A549 (cell line): Measurements from ENCODE around the gene SIRT7. TPM values are rescaled to one million over a fixed set of nuclear protein-coding genes. Genes with fewer than 3 reads are reported as not detected.

Experiments
- ATAC-seq, 2 experiments: fragments of 200-7000 bp in 1 of 2; fragments of >200 bp in 1 of 2; cut with Nextera tagmentation in 1 of 2; cut with Tn5 transposase in 1 of 2; 3 replicates each; pipeline versions ENCODE4 v1.8.0 to v1.9.1; 2018 to 2020; ENCODE audit warnings: mild to moderate bottlenecking in 1 of 2, moderate library complexity in 1 of 2
- CTCF ChIA-PET: fragments of 300-600 bp; sonication (Branson Sonifier 250); formaldehyde crosslinking; extraction: SDS; loops from one replicate; lab custom pipeline; 2021; ENCODE audit warnings: antibody characterized with exemption, inconsistent platforms; lab: Yijun Ruan, JAX
- POLR2A ChIA-PET: fragments of 350-600 bp; formaldehyde crosslinking; extraction: SDS; loops from one replicate; lab custom pipeline; 2021; ENCODE audit warnings: antibody characterized with exemption, inconsistent platforms; lab: Yijun Ruan, JAX
- DNase-seq, 2 experiments: peaks; one replicate each; pipeline versions ENCODE4 v3.0.0 to v3.0.0-alpha.2; 2011 to 2016; ENCODE audit warnings: low read depth in 1 of 2, low spot score in 1 of 2
- FAIRE-seq: peaks from 2 replicates; lab custom pipeline; 2011; peaks lifted over from hg19 to GRCh38; lab: Jason Lieb, UNC
- H3K27ac ChIP-seq, 2 experiments: fragments of >200 bp; sonication (Bioruptor Twin); formaldehyde crosslinking; 3 replicates each; pipeline ENCODE4 v1.5.1; 2016 to 2017
- H3K4me1 ChIP-seq: fragments of >200 bp; sonication (Bioruptor Twin); formaldehyde crosslinking; 3 replicates; pipeline ENCODE4 v1.6.1; 2016
- H3K4me2 ChIP-seq: fragments of >200 bp; sonication (Bioruptor Twin); formaldehyde crosslinking; 3 replicates; pipeline ENCODE4 v1.6.1; 2016
- H3K4me3 ChIP-seq: fragments of >200 bp; sonication (Bioruptor Twin); formaldehyde crosslinking; 3 replicates; pipeline ENCODE4 v1.5.1; 2016
- H3K9me3 ChIP-seq: fragments of >200 bp; sonication (Bioruptor Twin); formaldehyde crosslinking; 3 replicates; pipeline ENCODE4 v1.6.1; 2016
- CEBPB ChIP-seq, 2 experiments: fragments of >200 bp in 1 of 2; sonication (Bioruptor Twin) in 1 of 2; formaldehyde crosslinking in 1 of 2; IDR thresholded peaks; 2 replicates each; pipeline ENCODE4 v1.6.1; 2012 to 2016
- EP300 ChIP-seq, 2 experiments: fragments of >200 bp; sonication (Bioruptor Twin); formaldehyde crosslinking; IDR thresholded peaks; 2 replicates in 1 of 2; 3 replicates in 1 of 2; pipeline ENCODE4 v1.6.1; 2016 to 2017
- GATA3 ChIP-seq: IDR thresholded peaks from 2 replicates; pipeline ENCODE4 v1.6.1; 2012; ENCODE audit warnings: borderline replicate concordance
- JUNB ChIP-seq: fragments of >200 bp; sonication (Bioruptor Twin); formaldehyde crosslinking; IDR thresholded peaks from 2 replicates; pipeline ENCODE4 v1.6.1; 2016
- KDM1A ChIP-seq: fragments of 200-600 bp; sonication (generic); IDR thresholded peaks from 2 replicates; pipeline ENCODE4 v1.6.1; 2016; ENCODE audit warnings: low read depth, mild to moderate bottlenecking
- KDM5A ChIP-seq: fragments of 200-600 bp; sonication (generic); IDR thresholded peaks from 2 replicates; pipeline ENCODE4 v1.6.1; 2016; ENCODE audit warnings: antibody characterized with exemption, mild to moderate bottlenecking
- NPAS2 ChIP-seq: fragments of 250-450 bp; sonication (Bioruptor Pico); IDR thresholded peaks from 2 replicates; pipeline ENCODE4 v1.8.0; 2022; ENCODE audit warnings: mild to moderate bottlenecking, moderate library complexity, borderline replicate concordance
- PHF8 ChIP-seq: fragments of 200-600 bp; sonication (generic); IDR thresholded peaks from 2 replicates; pipeline ENCODE4 v1.6.1; 2016; ENCODE audit warnings: low read depth, mild to moderate bottlenecking, antibody characterized with exemption, moderate library complexity, borderline replicate concordance
- POLR2A ChIP-seq: IDR thresholded peaks from 2 replicates; pipeline ENCODE4 v1.6.1; 2012; ENCODE audit warnings: mild to moderate bottlenecking, low read length
- POLR2AphosphoS2 ChIP-seq: conservative IDR thresholded peaks from 2 replicates; pipeline ENCODE4 v1.6.1; 2012; ENCODE audit warnings: low read length, improper control_type of control experiment, inconsistent platforms
- RAD21 ChIP-seq, 2 experiments: fragments of >200 bp in 1 of 2; sonication (Bioruptor Twin) in 1 of 2; formaldehyde crosslinking in 1 of 2; IDR thresholded peaks in 1 of 2; conservative IDR thresholded peaks in 1 of 2; 2 replicates in 1 of 2; 3 replicates in 1 of 2; pipeline ENCODE4 v1.6.1; 2012 to 2018; ENCODE audit warnings: inconsistent platforms in 1 of 2
- RARB ChIP-seq: fragments of 250-450 bp; sonication (Bioruptor Pico); IDR thresholded peaks from 2 replicates; pipeline ENCODE4 v1.8.0; 2021; ENCODE audit warnings: mild to moderate bottlenecking, moderate library complexity
- SMC3 ChIP-seq: fragments of >200 bp; sonication (Bioruptor Twin); formaldehyde crosslinking; IDR thresholded peaks from 3 replicates; pipeline ENCODE4 v1.6.1; 2018; ENCODE audit warnings: inconsistent platforms
- SREBF2 ChIP-seq: fragments of 450-650 bp; IDR thresholded peaks from 2 replicates; pipeline ENCODE4 v1.6.1; 2014; ENCODE audit warnings: mild to moderate bottlenecking, moderate library complexity
- TP53 ChIP-seq: fragments of 250-450 bp; sonication (Bioruptor Pico); IDR thresholded peaks from 2 replicates; pipeline ENCODE4 v1.5.0; 2021; ENCODE audit warnings: mild to moderate bottlenecking, moderate library complexity
- ZFP36 ChIP-seq: fragments of 450-650 bp; IDR thresholded peaks from 2 replicates; pipeline ENCODE4 v1.6.1; 2014; ENCODE audit warnings: borderline replicate concordance; ENCODE audit not compliant: partially characterized antibody
- ZSCAN20 ChIP-seq: fragments of 250-450 bp; sonication (Bioruptor Pico); IDR thresholded peaks from 2 replicates; pipeline ENCODE4 v1.8.0; 2022; ENCODE audit warnings: mild to moderate bottlenecking, moderate library complexity
- WGBS: methylation state at CpG from one replicate; pipeline ENCODE4 v1.1.6; 2017; ENCODE audit errors: missing lambda C conversion rate; 5-methylcytosine and 5-hydroxymethylcytosine counted together
- polyA plus RNA-seq, 4 experiments: library from polyadenylated mRNA; depleted of rRNA in 3 of 4; stranded (reverse); fragments of >200 nt; fragmentation: RNase III in 1 of 4; extraction: RNeasy Plus Mini Kit Qiagen cat#74134 plus additional on column Dnase treatment in 1 of 4; gene quantifications; 2 replicates in 3 of 4; 3 replicates in 1 of 4; pipeline ENCODE4 v1.2.3, GENCODE V29; 2011 to 2017
- TF ChIP-seq, protein P1 (sequence below): IDR thresholded peaks from 2 replicates; pipeline ENCODE4 v1.6.1; 2012
- TF ChIP-seq, protein P2 (sequence below): fragments of 250-450 bp; sonication (Bioruptor Pico); IDR thresholded peaks from 2 replicates; pipeline ENCODE4 v1.5.0; 2021; ENCODE audit warnings: mild to moderate bottlenecking, moderate library complexity, borderline replicate concordance
- TF ChIP-seq, protein P3 (sequence below): fragments of >200 bp; sonication (Bioruptor Twin); formaldehyde crosslinking; IDR thresholded peaks from 3 replicates; pipeline ENCODE4 v1.5.1; 2016
- TF ChIP-seq, protein P4 (sequence below): IDR thresholded peaks from 2 replicates; pipeline ENCODE4 v1.6.1; 2012

SIRT7 gene
- polyA plus RNA-seq, 2 of the 4 experiments (the other 2 are of a cell fraction), result 9.8 to 35.2 TPM

GRCh38 chr17:81863833-81864768, 53.9 kb downstream of the SIRT7 start:
- ATAC-seq (no peak), FAIRE-seq (no peak), DNase-seq (peak in 1 of 2 experiments; percentile 58)
- Histone ChIP-seq H3K4me1 (peaks cover 54% of the 10 kb centered on the region), H3K4me3 (no peak overlapping the region), H3K4me2 (no peak overlapping the region), H3K9me3 (no peaks in the 10 kb centered on the region), H3K27ac (no peak overlapping the region)
- TF ChIP-seq, protein P1, sequence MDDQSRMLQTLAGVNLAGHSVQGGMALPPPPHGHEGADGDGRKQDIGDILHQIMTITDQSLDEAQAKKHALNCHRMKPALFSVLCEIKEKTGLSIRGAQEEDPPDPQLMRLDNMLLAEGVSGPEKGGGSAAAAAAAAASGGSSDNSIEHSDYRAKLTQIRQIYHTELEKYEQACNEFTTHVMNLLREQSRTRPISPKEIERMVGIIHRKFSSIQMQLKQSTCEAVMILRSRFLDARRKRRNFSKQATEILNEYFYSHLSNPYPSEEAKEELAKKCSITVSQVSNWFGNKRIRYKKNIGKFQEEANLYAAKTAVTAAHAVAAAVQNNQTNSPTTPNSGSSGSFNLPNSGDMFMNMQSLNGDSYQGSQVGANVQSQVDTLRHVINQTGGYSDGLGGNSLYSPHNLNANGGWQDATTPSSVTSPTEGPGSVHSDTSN, result no peak
- TF ChIP-seq ZSCAN20 (CRISPR knock-in tag), result no peak
- TF ChIP-seq, protein P2, sequence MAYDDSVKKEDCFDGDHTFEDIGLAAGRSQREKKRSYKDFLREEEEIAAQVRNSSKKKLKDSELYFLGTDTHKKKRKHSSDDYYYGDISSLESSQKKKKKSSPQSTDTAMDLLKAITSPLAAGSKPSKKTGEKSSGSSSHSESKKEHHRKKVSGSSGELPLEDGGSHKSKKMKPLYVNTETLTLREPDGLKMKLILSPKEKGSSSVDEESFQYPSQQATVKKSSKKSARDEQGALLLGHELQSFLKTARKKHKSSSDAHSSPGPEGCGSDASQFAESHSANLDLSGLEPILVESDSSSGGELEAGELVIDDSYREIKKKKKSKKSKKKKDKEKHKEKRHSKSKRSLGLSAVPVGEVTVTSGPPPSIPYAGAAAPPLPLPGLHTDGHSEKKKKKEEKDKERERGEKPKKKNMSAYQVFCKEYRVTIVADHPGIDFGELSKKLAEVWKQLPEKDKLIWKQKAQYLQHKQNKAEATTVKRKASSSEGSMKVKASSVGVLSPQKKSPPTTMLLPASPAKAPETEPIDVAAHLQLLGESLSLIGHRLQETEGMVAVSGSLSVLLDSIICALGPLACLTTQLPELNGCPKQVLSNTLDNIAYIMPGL (CRISPR knock-in tag), result no peak
- TF ChIP-seq ZFP36, result no peak
- TF ChIP-seq CEBPB (IDR thresholded peaks at IDR 0.05), result no peak
- TF ChIP-seq, protein P3, sequence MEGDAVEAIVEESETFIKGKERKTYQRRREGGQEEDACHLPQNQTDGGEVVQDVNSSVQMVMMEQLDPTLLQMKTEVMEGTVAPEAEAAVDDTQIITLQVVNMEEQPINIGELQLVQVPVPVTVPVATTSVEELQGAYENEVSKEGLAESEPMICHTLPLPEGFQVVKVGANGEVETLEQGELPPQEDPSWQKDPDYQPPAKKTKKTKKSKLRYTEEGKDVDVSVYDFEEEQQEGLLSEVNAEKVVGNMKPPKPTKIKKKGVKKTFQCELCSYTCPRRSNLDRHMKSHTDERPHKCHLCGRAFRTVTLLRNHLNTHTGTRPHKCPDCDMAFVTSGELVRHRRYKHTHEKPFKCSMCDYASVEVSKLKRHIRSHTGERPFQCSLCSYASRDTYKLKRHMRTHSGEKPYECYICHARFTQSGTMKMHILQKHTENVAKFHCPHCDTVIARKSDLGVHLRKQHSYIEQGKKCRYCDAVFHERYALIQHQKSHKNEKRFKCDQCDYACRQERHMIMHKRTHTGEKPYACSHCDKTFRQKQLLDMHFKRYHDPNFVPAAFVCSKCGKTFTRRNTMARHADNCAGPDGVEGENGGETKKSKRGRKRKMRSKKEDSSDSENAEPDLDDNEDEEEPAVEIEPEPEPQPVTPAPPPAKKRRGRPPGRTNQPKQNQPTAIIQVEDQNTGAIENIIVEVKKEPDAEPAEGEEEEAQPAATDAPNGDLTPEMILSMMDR, result peak; percentile 15; the same call in 2 of the 3 replicates
- TF ChIP-seq, protein P4, sequence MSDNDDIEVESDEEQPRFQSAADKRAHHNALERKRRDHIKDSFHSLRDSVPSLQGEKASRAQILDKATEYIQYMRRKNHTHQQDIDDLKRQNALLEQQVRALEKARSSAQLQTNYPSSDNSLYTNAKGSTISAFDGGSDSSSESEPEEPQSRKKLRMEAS, result peak; percentile 19; the same call in 1 of the 2 replicates
- TF ChIP-seq RAD21 (conservative IDR thresholded peaks at IDR 0.05 in 1 of 2, IDR thresholded peaks at IDR 0.05 in 1 of 2), result peak in 1 of 2 experiments; percentile 27; a peak in 2 of 5 replicates
- TF ChIP-seq JUNB, result no peak
- no peak for TF ChIP-seq PHF8
- no peak for TF ChIP-seq GATA3
- no peak for TF ChIP-seq SMC3
- no peak; the same call in 1 of the 2 replicates for TF ChIP-seq POLR2A
- no peak for TF ChIP-seq KDM1A
- TF ChIP-seq NPAS2 (CRISPR knock-in tag), result no peak
- 72% methylated on average over 9 of the region's 9 CpGs for WGBS
- POLR2A ChIA-PET, result no interaction called here
- CTCF ChIA-PET, result interaction anchor here (0.9 to 2.4 kb wide), 3 partner anchors 9 to 129 kb away, joined by 3 to 7 read pairs (median 3); no protein-coding TSS in a partner anchor

- ChIA-PET POLR2A (no interaction called here), CTCF (interaction anchor here (0.9 to 2.4 kb wide), 5 partner anchors 8 to 139 kb away, joined by 3 to 7 read pairs (median 3); no protein-coding TSS in a partner anchor)
- WGBS, result 68% methylated on average over 6 of the region's 6 CpGs
- Histone ChIP-seq H3K4me3 (no peak overlapping the region), H3K9me3 (no peaks in the 10 kb centered on the region), H3K27ac (no peak overlapping the region), H3K4me2 (peak overlapping the region; percentile 89), H3K4me1 (peaks cover 54% of the 10 kb centered on the region)
- FAIRE-seq (no peak), DNase-seq (no peak), ATAC-seq (no peak)
- TF ChIP-seq SREBF2 (no peak), POLR2AphosphoS2 (no peak), EP300 (IDR thresholded peaks at IDR 0.05) (no peak), RARB (no peak), KDM5A (no peak), TP53 (CRISPR knock-in tag) (no peak)
Observed at GRCh38 chr17:81863123-81863675, 54.8 kb downstream of the SIRT7 start.

Other genes with a start within 250 kb of the SIRT7 start
- 43.8 and 45.2 TPM in 2 replicates for gene ARL16, start 234.4 kb downstream of the SIRT7 start, polyA plus RNA-seq (2011; rRNA removed)
- gene ARL16, start 234.4 kb downstream of the SIRT7 start, polyA plus RNA-seq (2017; fragmentation: RNase III; extraction: RNeasy Plus Mini Kit Qiagen cat#74134 plus additional on column Dnase treatment), result 52.8 to 55.8 TPM (median 53.6 TPM) in 3 replicates
- 75.7 and 85.9 TPM in 2 replicates for gene HGS, start 234.2 kb downstream of the SIRT7 start, polyA plus RNA-seq (2011; rRNA removed)
- 127 to 130 TPM (median 129 TPM) in 3 replicates for gene HGS, start 234.2 kb downstream of the SIRT7 start, polyA plus RNA-seq (2017; fragmentation: RNase III; extraction: RNeasy Plus Mini Kit Qiagen cat#74134 plus additional on column Dnase treatment)
- 152 and 161 TPM in 2 replicates for gene MRPL12, start 214.8 kb downstream of the SIRT7 start, polyA plus RNA-seq (2011; rRNA removed)
- 197 to 233 TPM (median 215 TPM) in 3 replicates for gene MRPL12, start 214.8 kb downstream of the SIRT7 start, polyA plus RNA-seq (2017; fragmentation: RNase III; extraction: RNeasy Plus Mini Kit Qiagen cat#74134 plus additional on column Dnase treatment)
- gene SLC25A10, start 205.9 kb downstream of the SIRT7 start, polyA plus RNA-seq (2011; rRNA removed), result 20.0 and 25.8 TPM in 2 replicates
- gene SLC25A10, start 205.9 kb downstream of the SIRT7 start, polyA plus RNA-seq (2017; fragmentation: RNase III; extraction: RNeasy Plus Mini Kit Qiagen cat#74134 plus additional on column Dnase treatment), result 43.4 to 47.1 TPM (median 47.0 TPM) in 3 replicates
- gene GCGR, start 114.0 kb downstream of the SIRT7 start, polyA plus RNA-seq (2011; rRNA removed), result 0.05 and 0.19 TPM in 2 replicates
- 0.37 to 0.46 TPM (median 0.45 TPM) in 3 replicates for gene GCGR, start 114.0 kb downstream of the SIRT7 start, polyA plus RNA-seq (2017; fragmentation: RNase III; extraction: RNeasy Plus Mini Kit Qiagen cat#74134 plus additional on column Dnase treatment)
- gene MCRIP1, start 84.9 kb downstream of the SIRT7 start, polyA plus RNA-seq (2011; rRNA removed), result 30.9 and 32.0 TPM in 2 replicates
- gene MCRIP1, start 84.9 kb downstream of the SIRT7 start, polyA plus RNA-seq (2017; fragmentation: RNase III; extraction: RNeasy Plus Mini Kit Qiagen cat#74134 plus additional on column Dnase treatment), result 43.9 to 51.0 TPM (median 45.1 TPM) in 3 replicates
- gene PPP1R27, start 83.1 kb downstream of the SIRT7 start, polyA plus RNA-seq (2011; rRNA removed), result not detected in 2 replicates
- 0.09 TPM in 1 of 3 replicates, not detected in the others for gene PPP1R27, start 83.1 kb downstream of the SIRT7 start, polyA plus RNA-seq (2017; fragmentation: RNase III; extraction: RNeasy Plus Mini Kit Qiagen cat#74134 plus additional on column Dnase treatment)
- 102 and 285 TPM in 2 replicates for gene P4HB, start 57.6 kb downstream of the SIRT7 start, polyA plus RNA-seq (2011; rRNA removed)
- 606 to 622 TPM (median 607 TPM) in 3 replicates for gene P4HB, start 57.6 kb downstream of the SIRT7 start, polyA plus RNA-seq (2017; fragmentation: RNase III; extraction: RNeasy Plus Mini Kit Qiagen cat#74134 plus additional on column Dnase treatment)
- gene ARHGDIA, start 46.8 kb downstream of the SIRT7 start, polyA plus RNA-seq (2011; rRNA removed), result 44.3 and 64.0 TPM in 2 replicates
- 497 to 567 TPM (median 503 TPM) in 3 replicates for gene ARHGDIA, start 46.8 kb downstream of the SIRT7 start, polyA plus RNA-seq (2017; fragmentation: RNase III; extraction: RNeasy Plus Mini Kit Qiagen cat#74134 plus additional on column Dnase treatment)
- gene ALYREF, start 26.6 kb downstream of the SIRT7 start, polyA plus RNA-seq (2011; rRNA removed), result 125 and 130 TPM in 2 replicates
- gene ALYREF, start 26.6 kb downstream of the SIRT7 start, polyA plus RNA-seq (2017; fragmentation: RNase III; extraction: RNeasy Plus Mini Kit Qiagen cat#74134 plus additional on column Dnase treatment), result 135 to 164 TPM (median 141 TPM) in 3 replicates
- gene ANAPC11, start 26.5 kb downstream of the SIRT7 start, polyA plus RNA-seq (2011; rRNA removed), result 351 and 428 TPM in 2 replicates
- 352 to 382 TPM (median 377 TPM) in 3 replicates for gene ANAPC11, start 26.5 kb downstream of the SIRT7 start, polyA plus RNA-seq (2017; fragmentation: RNase III; extraction: RNeasy Plus Mini Kit Qiagen cat#74134 plus additional on column Dnase treatment)
- gene NPB, start 15.9 kb downstream of the SIRT7 start, polyA plus RNA-seq (2011; rRNA removed), result 0.34 and 0.41 TPM in 2 replicates
- 0.29 to 0.45 TPM (median 0.38 TPM) in 3 replicates for gene NPB, start 15.9 kb downstream of the SIRT7 start, polyA plus RNA-seq (2017; fragmentation: RNase III; extraction: RNeasy Plus Mini Kit Qiagen cat#74134 plus additional on column Dnase treatment)
- 7.1 and 7.7 TPM in 2 replicates for gene PCYT2, start 6.8 kb downstream of the SIRT7 start, polyA plus RNA-seq (2011; rRNA removed)
- 14.8 to 17.0 TPM (median 16.3 TPM) in 3 replicates for gene PCYT2, start 6.8 kb downstream of the SIRT7 start, polyA plus RNA-seq (2017; fragmentation: RNase III; extraction: RNeasy Plus Mini Kit Qiagen cat#74134 plus additional on column Dnase treatment)
- gene MAFG, start 9.6 kb upstream of the SIRT7 start, polyA plus RNA-seq (2011; rRNA removed), result 41.6 and 47.9 TPM in 2 replicates
- gene MAFG, start 9.6 kb upstream of the SIRT7 start, polyA plus RNA-seq (2017; fragmentation: RNase III; extraction: RNeasy Plus Mini Kit Qiagen cat#74134 plus additional on column Dnase treatment), result 49.8 to 57.9 TPM (median 52.4 TPM) in 3 replicates
- gene PYCR1, start 19.1 kb upstream of the SIRT7 start, polyA plus RNA-seq (2011; rRNA removed), result 77.1 and 81.4 TPM in 2 replicates
- gene PYCR1, start 19.1 kb upstream of the SIRT7 start, polyA plus RNA-seq (2017; fragmentation: RNase III; extraction: RNeasy Plus Mini Kit Qiagen cat#74134 plus additional on column Dnase treatment), result 81.4 to 93.3 TPM (median 87.2 TPM) in 3 replicates
- gene MYADML2, start 29.1 kb upstream of the SIRT7 start, polyA plus RNA-seq (2011; rRNA removed), result not detected in 2 replicates
- gene MYADML2, start 29.1 kb upstream of the SIRT7 start, polyA plus RNA-seq (2017; fragmentation: RNase III; extraction: RNeasy Plus Mini Kit Qiagen cat#74134 plus additional on column Dnase treatment), result not detected in 3 replicates
- gene NOTUM, start 43.0 kb upstream of the SIRT7 start, polyA plus RNA-seq (2011; rRNA removed), result 0.06 and 0.08 TPM in 2 replicates
- gene NOTUM, start 43.0 kb upstream of the SIRT7 start, polyA plus RNA-seq (2017; fragmentation: RNase III; extraction: RNeasy Plus Mini Kit Qiagen cat#74134 plus additional on column Dnase treatment), result 0.45 to 0.92 TPM (median 0.91 TPM) in 3 replicates
- gene ASPSCR1, start 59.5 kb upstream of the SIRT7 start, polyA plus RNA-seq (2011; rRNA removed), result 10.3 and 12.3 TPM in 2 replicates
- 24.5 to 29.4 TPM (median 25.7 TPM) in 3 replicates for gene ASPSCR1, start 59.5 kb upstream of the SIRT7 start, polyA plus RNA-seq (2017; fragmentation: RNase III; extraction: RNeasy Plus Mini Kit Qiagen cat#74134 plus additional on column Dnase treatment)
- gene CENPX, start 104.7 kb upstream of the SIRT7 start, polyA plus RNA-seq (2011; rRNA removed), result 79.4 and 80.5 TPM in 2 replicates
- gene CENPX, start 104.7 kb upstream of the SIRT7 start, polyA plus RNA-seq (2017; fragmentation: RNase III; extraction: RNeasy Plus Mini Kit Qiagen cat#74134 plus additional on column Dnase treatment), result 208 to 231 TPM (median 222 TPM) in 3 replicates
- 6.0 and 6.4 TPM in 2 replicates for gene LRRC45, start 105.1 kb upstream of the SIRT7 start, polyA plus RNA-seq (2011; rRNA removed)
- gene LRRC45, start 105.1 kb upstream of the SIRT7 start, polyA plus RNA-seq (2017; fragmentation: RNase III; extraction: RNeasy Plus Mini Kit Qiagen cat#74134 plus additional on column Dnase treatment), result 19.1 to 24.5 TPM (median 21.6 TPM) in 3 replicates
- gene RAC3, start 113.5 kb upstream of the SIRT7 start, polyA plus RNA-seq (2011; rRNA removed), result 9.9 and 11.9 TPM in 2 replicates
- 19.9 to 21.0 TPM (median 20.4 TPM) in 3 replicates for gene RAC3, start 113.5 kb upstream of the SIRT7 start, polyA plus RNA-seq (2017; fragmentation: RNase III; extraction: RNeasy Plus Mini Kit Qiagen cat#74134 plus additional on column Dnase treatment)
- 39.3 and 48.3 TPM in 2 replicates for gene DCXR, start 119.5 kb upstream of the SIRT7 start, polyA plus RNA-seq (2011; rRNA removed)
- 62.0 to 70.7 TPM (median 69.6 TPM) in 3 replicates for gene DCXR, start 119.5 kb upstream of the SIRT7 start, polyA plus RNA-seq (2017; fragmentation: RNase III; extraction: RNeasy Plus Mini Kit Qiagen cat#74134 plus additional on column Dnase treatment)
- 8.4 and 8.9 TPM in 2 replicates for gene RFNG, start 133.6 kb upstream of the SIRT7 start, polyA plus RNA-seq (2011; rRNA removed)
- 21.3 to 31.5 TPM (median 25.7 TPM) in 3 replicates for gene RFNG, start 133.6 kb upstream of the SIRT7 start, polyA plus RNA-seq (2017; fragmentation: RNase III; extraction: RNeasy Plus Mini Kit Qiagen cat#74134 plus additional on column Dnase treatment)
- 89.4 and 93.8 TPM in 2 replicates for gene GPS1, start 133.7 kb upstream of the SIRT7 start, polyA plus RNA-seq (2011; rRNA removed)
- gene GPS1, start 133.7 kb upstream of the SIRT7 start, polyA plus RNA-seq (2017; fragmentation: RNase III; extraction: RNeasy Plus Mini Kit Qiagen cat#74134 plus additional on column Dnase treatment), result 122 to 130 TPM (median 126 TPM) in 3 replicates
- 48.1 and 59.5 TPM in 2 replicates for gene DUS1L, start 147.6 kb upstream of the SIRT7 start, polyA plus RNA-seq (2011; rRNA removed)
- 81.5 to 84.8 TPM (median 83.6 TPM) in 3 replicates for gene DUS1L, start 147.6 kb upstream of the SIRT7 start, polyA plus RNA-seq (2017; fragmentation: RNase III; extraction: RNeasy Plus Mini Kit Qiagen cat#74134 plus additional on column Dnase treatment)
- 12.9 and 16.3 TPM in 2 replicates for gene FASN, start 180.1 kb upstream of the SIRT7 start, polyA plus RNA-seq (2011; rRNA removed)
- gene FASN, start 180.1 kb upstream of the SIRT7 start, polyA plus RNA-seq (2017; fragmentation: RNase III; extraction: RNeasy Plus Mini Kit Qiagen cat#74134 plus additional on column Dnase treatment), result 114 to 169 TPM (median 144 TPM) in 3 replicates